HG03469 (cell line): ENCODE results near the gene CCNG1.
"Not testable (repeated sequence)": the region's sequence is repeated elsewhere in the genome, so short reads cannot be mapped to it uniquely, and the experiment has no call there.

ENCODE experiments used
- ATAC-seq: cut with Tn5 transposase; IDR thresholded peaks from one replicate; pipeline ENCODE4 v1.9.1; 2021; ENCODE audit warnings: mild to moderate bottlenecking, moderate library complexity, moderate number of reproducible peaks; ENCODE audit not compliant: unreplicated experiment

The CCNG1 gene

GRCh38 chr5:163437309-163438182, at the start of gene CCNG1:
CCNG1 (plus strand) TSS chr5:163437595; CDS start chr5:163439257, 1,662 bp downstream.
- ATAC-seq = peak; percentile 88

GRCh38 chr5:163395792-163396191, 41.6 kb upstream of the CCNG1 start:
- ATAC-seq = no peak

- ATAC-seq = not testable (repeated sequence)
Measured at GRCh38 chr5:163396818-163397340, 40.5 kb upstream of the CCNG1 start.

GRCh38 chr5:163397354-163397753, 40.0 kb upstream of the CCNG1 start:
- no peak for ATAC-seq

- ATAC-seq = no peak
Measured at GRCh38 chr5:163399923-163400322, 37.5 kb upstream of the CCNG1 start.

GRCh38 chr5:163401271-163401670, 36.1 kb upstream of the CCNG1 start:
- no peak for ATAC-seq

- no peak for ATAC-seq
Measured at GRCh38 chr5:163402007-163402406, 35.4 kb upstream of the CCNG1 start.

GRCh38 chr5:163404364-163405173, 32.8 kb upstream of the CCNG1 start:
- no peak for ATAC-seq

GRCh38 chr5:163407034-163407655, 30.2 kb upstream of the CCNG1 start:
- ATAC-seq = peak; percentile 95

- ATAC-seq = peak; percentile 38
Measured at GRCh38 chr5:163408311-163408923, 29.0 kb upstream of the CCNG1 start.

- ATAC-seq = no peak
Measured at GRCh38 chr5:163409384-163409783, 28.0 kb upstream of the CCNG1 start.

GRCh38 chr5:163410505-163410904, 26.9 kb upstream of the CCNG1 start:
- no peak for ATAC-seq

GRCh38 chr5:163415673-163416072, 21.7 kb upstream of the CCNG1 start:
- ATAC-seq = not testable (repeated sequence)

GRCh38 chr5:163424836-163425235, 12.6 kb upstream of the CCNG1 start:
- no peak for ATAC-seq

GRCh38 chr5:163426128-163426527, 11.3 kb upstream of the CCNG1 start:
- not testable (repeated sequence) for ATAC-seq

GRCh38 chr5:163432544-163432943, 4.9 kb upstream of the CCNG1 start:
- no peak for ATAC-seq

GRCh38 chr5:163433271-163433670, 4.1 kb upstream of the CCNG1 start:
- no peak for ATAC-seq

- no peak for ATAC-seq
Measured at GRCh38 chr5:163434401-163434866, 3.0 kb upstream of the CCNG1 start.

GRCh38 chr5:163436515-163436914, 880 bp upstream of the CCNG1 start:
- ATAC-seq = no peak

- ATAC-seq = no peak
Measured at GRCh38 chr5:163437011-163437308, 435 bp upstream of the CCNG1 start.

- ATAC-seq = no peak
Measured at GRCh38 chr5:163439092-163439425, 1.7 kb downstream of the CCNG1 start.
